GM19463 (cell line): ENCODE measurements around the gene PNMA6F.
"Not testable (repeated sequence)": the region's sequence is repeated elsewhere in the genome, so short reads cannot be mapped to it uniquely, and the experiment has no call there.

Experiments
- ATAC-seq: cut with Tn5 transposase; IDR thresholded peaks from one replicate; pipeline ENCODE4 v1.9.1; 2021; ENCODE audit warnings: mild to moderate bottlenecking, moderate library complexity; ENCODE audit not compliant: unreplicated experiment

PNMA6F gene

GRCh38 chrX:153303276-153304262 lies 18.0 kb downstream of the PNMA6F start:
- ATAC-seq = no peak

- ATAC-seq = no peak
Measured at GRCh38 chrX:153302796-153303195, 18.8 kb downstream of the PNMA6F start.

- no peak for ATAC-seq
Measured at GRCh38 chrX:153301746-153302145, 19.8 kb downstream of the PNMA6F start.

GRCh38 chrX:153299855-153300254 lies 21.7 kb downstream of the PNMA6F start:
- no peak for ATAC-seq

- no peak for ATAC-seq
Measured at GRCh38 chrX:153297376-153297775, 24.2 kb downstream of the PNMA6F start.

- not testable (repeated sequence) for ATAC-seq
Measured at GRCh38 chrX:153293485-153294071, 28.0 kb downstream of the PNMA6F start.

- ATAC-seq = not testable (repeated sequence)
Measured at GRCh38 chrX:153288807-153289206, 32.8 kb downstream of the PNMA6F start.

- not testable (repeated sequence) for ATAC-seq
Measured at GRCh38 chrX:153285678-153286077, 35.9 kb downstream of the PNMA6F start.

- ATAC-seq = not testable (repeated sequence)
Measured at GRCh38 chrX:153283982-153284381, 37.6 kb downstream of the PNMA6F start.

- ATAC-seq = not testable (repeated sequence)
Measured at GRCh38 chrX:153281784-153282183, 39.8 kb downstream of the PNMA6F start.

- not testable (repeated sequence) for ATAC-seq
Measured at GRCh38 chrX:153279304-153279703, 42.3 kb downstream of the PNMA6F start.

GRCh38 chrX:153276049-153276448 lies 45.5 kb downstream of the PNMA6F start:
- ATAC-seq = not testable (repeated sequence)

- not testable (repeated sequence) for ATAC-seq
Measured at GRCh38 chrX:153275418-153275817, 46.1 kb downstream of the PNMA6F start.

- not testable (repeated sequence) for ATAC-seq
Measured at GRCh38 chrX:153272584-153272983, 49.0 kb downstream of the PNMA6F start.

GRCh38 chrX:153272070-153272469 lies 49.5 kb downstream of the PNMA6F start:
- ATAC-seq = not testable (repeated sequence)
